HUES6 (cell line): ENCODE results near the gene RAD51B.

Experiments used
- H3K27ac ChIP-seq: 2 replicates; pipeline ENCODE4 v1.7.0; 2013; ENCODE audit warnings: low read depth, mild to moderate bottlenecking, low read length, inconsistent platforms
- H3K27me3 ChIP-seq: 2 replicates; pipeline ENCODE4 v1.6.1; 2013; ENCODE audit warnings: low read length; ENCODE audit not compliant: control insufficient read depth, insufficient read depth
- H3K36me3 ChIP-seq: 2 replicates; pipeline ENCODE4 v1.6.1; 2013; ENCODE audit warnings: low read length; ENCODE audit not compliant: control insufficient read depth, insufficient read depth
- H3K4me1 ChIP-seq: 2 replicates; pipeline ENCODE4 v1.6.1; 2013; ENCODE audit warnings: low read length; ENCODE audit not compliant: control insufficient read depth, insufficient read depth
- H3K4me3 ChIP-seq: 2 replicates; pipeline ENCODE4 v1.5.1; 2013; ENCODE audit warnings: low read depth, low read length
- H3K9ac ChIP-seq: one replicate; pipeline ENCODE4 v1.6.1; 2013; ENCODE audit warnings: mild to moderate bottlenecking, low read length
- H3K9me3 ChIP-seq: 2 replicates; pipeline ENCODE4 v1.6.1; 2013; ENCODE audit warnings: low read depth, low read length; ENCODE audit not compliant: control insufficient read depth, insufficient read depth

Gene RAD51B

DNA sequence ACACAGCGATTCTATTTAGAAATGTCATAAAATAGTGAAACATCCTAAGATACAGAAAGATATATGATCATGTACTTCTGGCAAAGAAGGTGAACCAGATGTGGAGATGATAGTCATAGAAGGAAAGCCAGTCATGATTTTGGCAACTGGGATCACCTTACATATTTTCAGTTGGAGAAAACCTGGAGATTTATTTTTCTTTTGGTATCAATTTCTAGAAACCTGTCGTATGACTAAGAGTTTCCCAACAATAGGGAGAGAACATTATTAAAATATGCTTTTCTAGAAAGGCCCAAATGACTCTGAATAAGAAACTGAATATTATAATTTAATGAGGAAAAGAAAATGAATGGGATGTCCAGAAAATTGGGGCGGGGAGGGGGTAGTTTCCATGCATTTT lies 576.9 kb downstream of the RAD51B start:
- H3K36me3 ChIP-seq, result no peaks in the 10 kb centered on the region
- no peak overlapping the region for H3K27ac ChIP-seq
- H3K27me3 ChIP-seq, result no peaks in the 10 kb centered on the region
- peaks cover 43% of the 10 kb centered on the region for H3K4me1 ChIP-seq
- H3K4me3 ChIP-seq, result no peak overlapping the region
- H3K9ac ChIP-seq, result no peak overlapping the region
- H3K9me3 ChIP-seq, result no peaks in the 10 kb centered on the region

DNA sequence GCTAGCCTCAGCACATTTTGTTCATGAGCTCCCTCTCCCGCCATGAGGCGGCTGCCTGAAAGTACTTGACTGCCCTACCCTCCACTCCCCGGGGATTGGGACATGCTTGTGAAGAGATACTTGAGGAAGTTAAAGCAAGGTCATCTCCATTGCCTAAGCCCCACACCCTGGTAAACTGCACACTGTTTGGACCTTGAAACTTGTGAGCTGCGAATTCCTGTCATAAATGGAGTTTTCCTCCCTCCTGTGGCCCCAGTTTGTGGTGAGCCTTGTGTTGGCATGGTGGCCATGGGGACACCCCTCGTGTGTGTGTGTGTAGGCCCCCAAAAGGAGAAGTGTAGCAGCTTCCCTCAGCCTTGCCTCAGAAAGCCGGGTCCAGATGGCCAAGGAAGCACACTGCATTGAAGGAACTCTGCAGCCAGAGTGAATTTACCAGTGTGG lies 577.8 kb downstream of the RAD51B start:
- Histone ChIP-seq H3K4me3 (no peak overlapping the region), H3K9me3 (no peaks in the 10 kb centered on the region), H3K9ac (no peak overlapping the region), H3K27me3 (no peaks in the 10 kb centered on the region), H3K4me1 (peaks cover 41% of the 10 kb centered on the region), H3K36me3 (no peaks in the 10 kb centered on the region), H3K27ac (no peak overlapping the region)

DNA sequence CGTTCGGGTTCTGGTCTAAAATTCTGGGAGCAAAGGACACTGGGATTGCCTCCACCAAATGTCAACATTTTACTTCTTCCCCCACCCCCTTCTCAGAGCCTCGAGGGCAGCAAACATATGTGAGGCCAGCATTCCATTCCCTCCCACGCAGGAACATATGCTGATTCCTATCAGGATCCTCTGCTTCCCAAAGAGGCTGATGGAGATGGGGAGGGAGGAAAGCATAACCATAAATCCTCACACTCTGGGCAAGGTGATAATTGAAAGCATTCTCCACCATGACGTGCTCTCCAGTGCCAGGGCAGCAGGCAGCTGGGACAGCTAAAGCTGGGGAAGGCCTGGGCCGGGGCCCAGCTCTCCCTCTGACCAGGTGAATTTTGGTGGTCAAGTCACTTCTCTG lies 578.2 kb downstream of the RAD51B start:
- H3K27ac ChIP-seq, result no peak overlapping the region
- H3K36me3 ChIP-seq, result no peaks in the 10 kb centered on the region
- peaks cover 37% of the 10 kb centered on the region for H3K4me1 ChIP-seq
- H3K9ac ChIP-seq, result no peak overlapping the region
- H3K27me3 ChIP-seq, result no peaks in the 10 kb centered on the region
- no peak overlapping the region for H3K4me3 ChIP-seq
- H3K9me3 ChIP-seq, result no peaks in the 10 kb centered on the region

DNA sequence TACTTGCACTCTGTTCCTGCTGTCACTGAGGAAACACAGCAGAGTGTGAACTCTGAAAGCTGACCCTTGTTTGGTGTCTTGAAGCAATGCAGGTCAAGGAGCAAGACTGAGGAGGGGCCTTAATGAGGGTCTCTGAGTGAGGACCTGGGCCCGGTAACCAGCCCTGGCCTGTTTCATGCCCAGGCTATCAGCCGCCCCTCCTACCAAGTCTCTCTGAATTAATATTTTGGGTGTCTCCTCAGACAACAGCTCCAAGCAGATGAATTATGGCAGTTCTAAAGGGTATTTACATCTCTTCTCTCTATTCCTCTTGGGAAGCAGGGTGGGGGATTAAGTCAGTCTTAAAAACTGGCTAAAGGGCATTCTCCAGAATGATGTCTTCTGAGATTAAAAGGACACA lies 578.8 kb downstream of the RAD51B start:
- no peak overlapping the region for H3K27ac ChIP-seq
- H3K4me3 ChIP-seq, result no peak overlapping the region
- no peaks in the 10 kb centered on the region for H3K9me3 ChIP-seq

DNA sequence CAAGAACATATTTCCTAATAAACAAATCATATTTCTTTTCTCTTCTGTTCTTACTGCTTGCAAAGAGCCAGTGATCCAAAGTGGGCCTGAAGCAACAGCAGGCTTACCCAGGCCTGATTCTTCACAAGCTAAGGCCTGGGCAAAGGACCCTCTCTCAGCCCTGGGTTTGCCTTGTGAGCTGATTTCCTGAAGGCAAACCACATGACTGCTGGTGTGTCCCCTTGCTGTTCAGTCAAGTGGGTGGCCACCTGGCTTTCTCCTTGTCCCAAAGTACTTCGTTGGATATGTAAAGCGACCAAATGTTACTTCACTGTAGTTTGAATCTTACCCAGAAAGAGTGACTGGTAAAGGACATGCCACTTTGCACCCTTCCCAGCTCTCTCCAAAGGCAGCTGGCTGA lies 580.4 kb downstream of the RAD51B start:
- Histone ChIP-seq H3K4me1 (peaks cover 25% of the 10 kb centered on the region), H3K4me3 (no peak overlapping the region), H3K9ac (no peak overlapping the region), H3K9me3 (no peaks in the 10 kb centered on the region), H3K27me3 (no peaks in the 10 kb centered on the region), H3K36me3 (no peaks in the 10 kb centered on the region), H3K27ac (no peak overlapping the region)

More for the DNA sequence above, 578.8 kb downstream of the RAD51B start:
- Histone ChIP-seq H3K4me1 (peaks cover 37% of the 10 kb centered on the region), H3K9ac (no peak overlapping the region), H3K27me3 (no peaks in the 10 kb centered on the region), H3K36me3 (no peaks in the 10 kb centered on the region)

DNA sequence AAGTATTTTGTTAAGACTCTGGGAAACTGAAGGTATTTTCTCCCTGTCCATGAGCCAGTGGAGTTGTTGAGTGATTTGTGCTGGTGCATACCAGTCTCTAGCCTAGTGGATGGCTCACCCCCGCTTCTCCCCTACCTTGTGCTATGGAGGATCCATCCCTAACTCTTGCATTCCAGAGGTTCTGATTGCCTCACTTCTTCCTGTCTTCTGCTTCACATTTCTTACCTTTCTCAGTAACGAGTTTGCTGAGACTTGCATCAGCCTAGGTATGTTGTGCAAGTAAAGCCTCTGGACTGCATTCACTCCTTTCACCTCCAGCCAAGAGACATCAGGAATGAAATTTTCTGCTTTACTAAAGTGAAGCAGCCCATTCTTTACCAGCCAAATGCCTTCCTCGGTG lies 581.7 kb downstream of the RAD51B start:
- Histone ChIP-seq H3K27me3 (no peaks in the 10 kb centered on the region), H3K9me3 (no peaks in the 10 kb centered on the region), H3K4me3 (no peak overlapping the region), H3K36me3 (no peaks in the 10 kb centered on the region), H3K4me1 (peaks cover 14% of the 10 kb centered on the region), H3K9ac (no peak overlapping the region), H3K27ac (no peak overlapping the region)

DNA sequence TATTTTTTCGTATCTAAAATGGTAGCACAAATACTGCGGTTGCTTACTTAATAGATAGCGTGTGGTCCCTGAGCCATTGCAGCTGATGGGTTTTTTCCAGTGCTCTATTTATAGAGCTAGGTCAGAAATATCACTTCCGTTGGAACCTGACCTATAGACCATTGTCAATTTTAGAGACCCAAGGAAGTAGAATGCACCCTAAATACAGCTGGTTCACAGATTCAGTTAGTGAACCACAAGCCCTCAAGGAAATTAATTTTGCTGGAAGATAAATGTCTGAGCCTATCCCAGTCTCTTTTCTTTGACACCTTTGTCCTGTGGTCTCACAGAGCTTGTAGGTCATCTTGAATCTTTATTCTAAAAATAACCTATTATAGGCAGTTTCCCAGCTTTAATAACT lies 582.3 kb downstream of the RAD51B start:
- Histone ChIP-seq H3K4me1 (peaks cover 14% of the 10 kb centered on the region), H3K9ac (no peak overlapping the region), H3K27me3 (no peaks in the 10 kb centered on the region), H3K36me3 (no peaks in the 10 kb centered on the region), H3K9me3 (no peaks in the 10 kb centered on the region), H3K27ac (no peak overlapping the region), H3K4me3 (no peak overlapping the region)

DNA sequence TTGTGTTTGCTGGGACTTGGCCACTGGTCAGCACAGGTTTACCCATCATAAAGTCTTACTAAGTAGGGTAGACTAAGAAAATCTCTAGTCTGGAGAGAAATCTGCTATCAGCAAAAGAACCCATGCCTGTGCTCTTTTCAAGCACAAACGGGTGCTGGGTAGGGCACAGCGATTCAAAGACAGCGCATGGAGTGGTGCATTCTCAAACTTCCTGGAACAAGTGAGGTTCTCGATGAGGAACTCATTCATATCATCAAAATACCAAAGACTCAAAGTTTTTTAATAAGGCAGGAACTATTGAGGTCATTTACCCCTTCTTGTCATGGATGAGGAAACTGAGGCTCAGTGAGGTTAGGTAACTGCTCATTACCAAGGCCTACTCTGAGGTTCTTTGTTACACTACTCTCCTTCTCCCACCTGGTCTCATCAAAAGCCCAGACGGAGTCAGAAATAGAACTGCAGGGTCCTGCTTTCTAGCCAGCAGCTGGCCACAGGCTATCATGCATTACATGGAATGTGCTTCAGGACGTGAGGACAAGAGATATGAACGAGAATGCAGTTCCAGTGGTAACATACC lies 583.0 kb downstream of the RAD51B start:
- Histone ChIP-seq H3K36me3 (no peaks in the 10 kb centered on the region), H3K4me3 (no peak overlapping the region), H3K27ac (no peak overlapping the region), H3K27me3 (no peaks in the 10 kb centered on the region), H3K4me1 (peaks cover 8% of the 10 kb centered on the region; the same call in 1 of the 2 replicates), H3K9me3 (no peaks in the 10 kb centered on the region), H3K9ac (no peak overlapping the region)

DNA sequence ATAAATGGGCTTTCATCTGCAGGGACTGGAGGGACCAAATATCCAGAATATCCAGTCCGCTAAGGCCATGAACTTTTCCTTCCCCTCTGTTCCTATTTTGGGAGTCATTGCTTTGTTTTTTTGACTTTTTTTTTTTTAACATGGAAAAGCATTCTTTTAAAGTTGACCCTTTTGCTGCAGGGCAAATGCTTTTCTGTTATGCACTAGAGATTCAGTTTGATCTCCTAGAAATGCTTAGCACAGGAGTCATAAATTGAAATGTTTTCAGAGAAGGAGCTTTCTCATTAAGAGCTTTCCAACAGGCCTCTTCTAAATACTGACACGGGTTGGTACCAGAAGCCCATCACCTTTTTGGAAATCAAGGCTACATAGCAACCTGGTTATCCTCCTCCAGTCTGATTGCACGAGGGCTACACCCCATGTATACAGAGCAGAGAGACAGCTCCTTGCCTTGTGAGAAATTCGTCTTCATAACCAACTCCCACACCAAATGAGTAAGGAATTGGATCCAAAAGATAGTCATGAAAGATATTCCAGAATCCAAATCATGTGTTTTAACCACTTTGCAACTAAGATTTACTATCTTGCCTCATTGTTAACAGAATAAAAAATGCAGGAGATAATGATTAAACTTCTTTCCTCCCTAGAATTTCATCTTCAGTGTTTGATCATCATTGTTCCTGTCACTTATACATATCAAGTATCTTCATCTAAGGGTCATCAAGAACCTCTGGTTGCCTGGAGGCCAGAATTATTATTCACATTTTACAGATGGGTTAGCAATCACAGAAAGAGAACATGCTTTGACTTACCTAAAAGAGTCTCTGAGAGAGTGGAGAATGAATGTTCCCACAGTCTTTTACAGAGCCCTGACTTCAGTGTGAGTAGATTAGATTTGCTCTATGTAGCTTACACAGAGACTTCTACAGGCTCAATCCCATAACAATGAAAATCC lies 583.9 kb downstream of the RAD51B start:
- H3K4me3 ChIP-seq, result no peak overlapping the region
- no peak overlapping the region for H3K9ac ChIP-seq
- H3K36me3 ChIP-seq, result no peaks in the 10 kb centered on the region
- H3K27ac ChIP-seq, result no peak overlapping the region
- no peaks in the 10 kb centered on the region for H3K27me3 ChIP-seq
- H3K4me1 ChIP-seq, result peaks cover 6% of the 10 kb centered on the region
- no peaks in the 10 kb centered on the region for H3K9me3 ChIP-seq

DNA sequence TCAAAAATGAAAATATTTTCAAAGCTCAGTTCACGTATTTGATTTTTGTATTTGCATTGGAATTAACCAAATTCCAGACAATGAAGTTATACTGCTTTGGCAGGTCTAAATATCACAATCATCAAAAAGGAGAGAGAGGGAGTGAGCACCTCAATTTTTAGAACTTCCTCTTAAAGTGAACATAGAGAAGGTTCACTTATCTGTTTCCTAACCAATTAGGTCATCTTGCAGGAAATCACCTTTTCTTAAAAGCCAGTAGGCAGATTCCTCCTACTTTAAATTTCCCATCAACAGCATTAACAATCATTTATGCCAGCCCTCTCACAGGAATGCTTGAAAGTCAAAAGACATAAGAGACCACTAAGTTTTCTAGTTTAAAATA lies 584.6 kb downstream of the RAD51B start:
- H3K4me3 ChIP-seq, result no peak overlapping the region
- H3K9me3 ChIP-seq, result no peaks in the 10 kb centered on the region
- H3K9ac ChIP-seq, result no peak overlapping the region

DNA sequence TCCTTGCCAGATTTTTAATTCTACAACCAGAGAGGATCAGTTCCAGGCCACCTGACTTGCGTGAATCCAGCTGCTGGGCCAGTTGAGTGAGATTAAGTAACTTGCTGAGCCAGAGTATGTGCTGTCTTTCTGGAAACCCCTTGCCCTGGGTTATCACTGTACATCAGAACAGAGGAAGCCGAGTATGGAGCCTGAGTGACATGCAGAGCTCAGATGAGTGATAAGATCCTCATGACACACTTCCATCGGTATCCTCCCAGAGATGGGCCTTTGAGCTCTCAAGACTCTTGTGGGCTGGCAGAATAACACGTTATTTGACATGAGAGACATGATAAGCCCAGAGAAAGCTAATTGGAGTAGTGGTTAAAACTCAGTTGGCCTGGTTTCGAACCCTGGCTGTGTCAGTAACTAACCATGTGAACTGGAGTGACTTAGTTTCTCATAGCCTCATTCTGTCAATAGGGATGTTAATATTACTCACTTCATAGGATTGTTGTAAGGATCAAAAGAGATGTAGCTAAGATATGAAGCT lies 585.1 kb downstream of the RAD51B start:
- Histone ChIP-seq H3K27me3 (no peaks in the 10 kb centered on the region), H3K36me3 (no peaks in the 10 kb centered on the region), H3K4me1 (peaks cover 6% of the 10 kb centered on the region), H3K9me3 (no peaks in the 10 kb centered on the region), H3K27ac (no peak overlapping the region), H3K9ac (no peak overlapping the region), H3K4me3 (no peak overlapping the region)

More for the DNA sequence above, 584.6 kb downstream of the RAD51B start:
- H3K27me3 ChIP-seq, result no peaks in the 10 kb centered on the region
- H3K27ac ChIP-seq, result no peak overlapping the region
- H3K36me3 ChIP-seq, result no peaks in the 10 kb centered on the region
- H3K4me1 ChIP-seq, result peaks cover 6% of the 10 kb centered on the region
